Liver (tissue), 9 donors: Measurements from ENCODE around the gene GRM1. TPM values are rescaled to one million over a fixed set of nuclear protein-coding genes. Genes with fewer than 3 reads are reported as not detected.

Source experiments
- DNase-seq: peaks from one replicate; pipeline ENCODE4 v3.0.0-alpha.2; 2017; ENCODE audit warnings: low spot score
- H3K27ac ChIP-seq, 2 donors: one replicate each; pipeline ENCODE4 v1.7.0; 2013; ENCODE audit warnings: inconsistent platforms in 2 of 2, low read length in 2 of 2, control low read depth in 1 of 2, low read depth in 1 of 2, mild to moderate bottlenecking in 1 of 2
- H3K27me3 ChIP-seq, 4 donors: one replicate each; pipeline versions ENCODE4 v1.6.1 to v1.7.0; 2013; ENCODE audit warnings: low read length in 3 of 4, inconsistent platforms in 1 of 4, mild to moderate bottlenecking in 1 of 4, moderate library complexity in 1 of 4; ENCODE audit not compliant: control insufficient read depth in 4 of 4, insufficient read depth in 4 of 4
- H3K36me3 ChIP-seq, 4 donors: one replicate each; pipeline versions ENCODE4 v1.6.1 to v1.7.0; 2013; ENCODE audit warnings: low read length in 3 of 4, mild to moderate bottlenecking in 3 of 4, low read depth in 1 of 4, moderate library complexity in 1 of 4; ENCODE audit not compliant: control insufficient read depth in 4 of 4, insufficient read depth in 3 of 4
- H3K4me1 ChIP-seq, 4 donors: one replicate each; pipeline versions ENCODE4 v1.6.1 to v1.7.0; 2013; ENCODE audit warnings: low read length in 3 of 4, mild to moderate bottlenecking in 3 of 4, moderate library complexity in 1 of 4; ENCODE audit not compliant: control insufficient read depth in 4 of 4, insufficient read depth in 4 of 4
- H3K4me3 ChIP-seq, 3 donors: one replicate each; pipeline versions ENCODE4 v1.6.1 to v1.7.0; 2013; ENCODE audit warnings: low read length in 3 of 3, control low read depth in 1 of 3, low read depth in 1 of 3, mild to moderate bottlenecking in 1 of 3
- H3K9ac ChIP-seq, 2 donors: one replicate each; pipeline ENCODE4 v1.7.0; 2013; ENCODE audit warnings: low read length in 2 of 2, mild to moderate bottlenecking in 2 of 2, moderate library complexity in 2 of 2, control low read depth in 1 of 2, low read depth in 1 of 2
- H3K9me3 ChIP-seq, 4 donors: one replicate each; pipeline versions ENCODE4 v1.6.1 to v1.7.0; 2013; ENCODE audit warnings: low read length in 3 of 4; ENCODE audit not compliant: control insufficient read depth in 4 of 4
- EGR1 ChIP-seq, 2 donors: IDR thresholded peaks; 2 replicates each; pipeline ENCODE4 v1.6.1; 2016 to 2018; ENCODE audit warnings: antibody characterized with exemption in 2 of 2, low read depth in 2 of 2
- FOXA1 ChIP-seq: IDR thresholded peaks from 2 replicates; pipeline ENCODE4 v1.6.1; 2016; ENCODE audit warnings: antibody characterized with exemption
- FOXA2 ChIP-seq: IDR thresholded peaks from 2 replicates; pipeline ENCODE4 v1.6.1; 2016; ENCODE audit warnings: antibody characterized with exemption
- GABPA ChIP-seq, 2 donors: IDR thresholded peaks in 1 of 2; conservative IDR thresholded peaks in 1 of 2; 2 replicates each; pipeline ENCODE4 v1.6.1; 2016; ENCODE audit warnings: antibody characterized with exemption in 2 of 2, mild to moderate bottlenecking in 1 of 2, moderate library complexity in 1 of 2
- HNF4A ChIP-seq, 2 donors: conservative IDR thresholded peaks; 2 replicates each; pipeline ENCODE4 v1.6.1; 2016; ENCODE audit warnings: antibody characterized with exemption in 2 of 2, mild to moderate bottlenecking in 2 of 2
- HNF4G ChIP-seq: IDR thresholded peaks from 2 replicates; pipeline ENCODE4 v1.6.1; 2016; ENCODE audit warnings: antibody characterized with exemption
- JUND ChIP-seq, 2 donors: IDR thresholded peaks; 2 replicates each; pipeline ENCODE4 v1.6.1; 2016; ENCODE audit warnings: antibody characterized with exemption in 2 of 2
- NR2F2 ChIP-seq: IDR thresholded peaks from 2 replicates; pipeline ENCODE4 v1.6.1; 2016; ENCODE audit warnings: antibody characterized with exemption
- RAD21 ChIP-seq, 2 donors: IDR thresholded peaks; 2 replicates each; pipeline ENCODE4 v1.6.1; 2016; ENCODE audit warnings: antibody characterized with exemption in 2 of 2, mild to moderate bottlenecking in 2 of 2
- RXRA ChIP-seq, 2 donors: IDR thresholded peaks; 2 replicates each; pipeline ENCODE4 v1.6.1; 2017 to 2018; ENCODE audit warnings: antibody characterized with exemption in 2 of 2, mild to moderate bottlenecking in 1 of 2
- SP1 ChIP-seq: IDR thresholded peaks from 2 replicates; pipeline ENCODE4 v1.6.1; 2018; ENCODE audit warnings: antibody characterized with exemption, mild to moderate bottlenecking
- TAF1 ChIP-seq: conservative IDR thresholded peaks from 2 replicates; pipeline ENCODE4 v1.6.1; 2016; ENCODE audit warnings: antibody characterized with exemption, mild to moderate bottlenecking
- YY1 ChIP-seq: IDR thresholded peaks from 2 replicates; pipeline ENCODE4 v1.6.1; 2016; ENCODE audit warnings: antibody characterized with exemption, mild to moderate bottlenecking
- WGBS: extraction: QIAGEN DNeasy Blood & Tissue Kit; methylation state at CpG from one replicate; pipeline ENCODE4 v1.1.7; 2013; 5-methylcytosine and 5-hydroxymethylcytosine counted together
- polyA plus RNA-seq, 2 donors: library from polyadenylated mRNA; stranded (reverse) in 1 of 2; unstranded in 1 of 2; fragments of 200-250 nt in 1 of 2; fragments of >200 nt in 1 of 2; fragmentation: Nextera tagmentation in 1 of 2; extraction: Ambion mirVana in 1 of 2; gene quantifications; one replicate each; pipeline versions ENCODE4 v1.2.1 to v1.2.3, GENCODE V29; 2013 to 2015
- total RNA-seq, 2 donors: library from RNA; depleted of rRNA; stranded (reverse); fragments of >200 nt; gene quantifications; one replicate each; pipeline ENCODE4 v1.2.3, GENCODE V29; 2014
- TF ChIP-seq, protein P1 (sequence below): IDR thresholded peaks from 2 replicates; pipeline ENCODE4 v1.6.1; 2016; ENCODE audit warnings: antibody characterized with exemption
- TF ChIP-seq, protein P2 (sequence below): IDR thresholded peaks from 2 replicates; pipeline ENCODE4 v1.6.1; 2016; ENCODE audit warnings: antibody characterized with exemption
- TF ChIP-seq, protein P3 (sequence below): IDR thresholded peaks from 2 replicates; pipeline ENCODE4 v1.6.1; 2016; ENCODE audit warnings: antibody characterized with exemption, mild to moderate bottlenecking
- TF ChIP-seq, protein P4 (sequence below): IDR thresholded peaks from 2 replicates; pipeline ENCODE4 v1.6.1; 2016; ENCODE audit warnings: antibody characterized with exemption
- TF ChIP-seq, protein P5 (sequence below): fragments of 150-350 bp; IDR thresholded peaks from 2 replicates; pipeline ENCODE4 v1.5.1; 2017; ENCODE audit warnings: improper control_type of control experiment, low read depth, low read length; ENCODE audit not compliant: missing input control
- donor health status: healthy.
- donor health status: healthy.
- donor health status: healthy.
- donor health status: healthy.
- donor health status: healthy.

Gene GRM1
- total and polyA plus RNA-seq, 4 donors: under 0.01 to 0.05 (median 0.01) TPM; not detected in 1

DNA sequence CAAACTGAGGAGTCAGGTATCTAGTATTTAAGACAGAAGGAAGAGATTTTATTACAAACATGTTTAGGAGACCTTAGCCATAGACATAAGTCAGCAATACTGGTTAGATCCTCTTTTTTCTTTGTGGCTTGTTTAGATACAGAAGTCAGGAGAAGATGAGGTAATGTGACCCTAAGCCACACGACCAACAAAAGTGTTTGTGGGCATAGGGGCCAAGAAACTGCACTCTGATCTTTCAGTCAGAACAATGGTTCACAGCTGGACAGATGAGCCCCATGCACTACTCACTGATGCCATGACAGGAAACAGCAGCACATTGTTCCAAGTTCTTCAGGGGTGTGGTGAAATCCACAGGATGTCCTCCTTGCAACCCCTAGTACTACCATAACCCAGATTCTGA lies 276.2 kb downstream of the GRM1 start:
- H3K27ac ChIP-seq: no peak overlapping the region
- WGBS: 5% methylated on average over 1 of the region's 1 CpG
- no peaks in the 10 kb centered on the region for H3K9me3 ChIP-seq
- no peak overlapping the region for H3K9ac ChIP-seq
- H3K4me1 ChIP-seq: no peaks in the 10 kb centered on the region
- no peaks in the 10 kb centered on the region for H3K36me3 ChIP-seq
- no peaks in the 10 kb centered on the region for H3K27me3 ChIP-seq
- DNase-seq: no peak
- no peak overlapping the region for H3K4me3 ChIP-seq
- TF ChIP-seq HNF4G: no peak
- TF ChIP-seq RXRA (IDR thresholded peaks at IDR 0.05): no peak
- TF ChIP-seq, protein P1, sequence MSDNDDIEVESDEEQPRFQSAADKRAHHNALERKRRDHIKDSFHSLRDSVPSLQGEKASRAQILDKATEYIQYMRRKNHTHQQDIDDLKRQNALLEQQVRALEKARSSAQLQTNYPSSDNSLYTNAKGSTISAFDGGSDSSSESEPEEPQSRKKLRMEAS: no peak
- no peak for TF ChIP-seq SP1
- TF ChIP-seq, protein P2, sequence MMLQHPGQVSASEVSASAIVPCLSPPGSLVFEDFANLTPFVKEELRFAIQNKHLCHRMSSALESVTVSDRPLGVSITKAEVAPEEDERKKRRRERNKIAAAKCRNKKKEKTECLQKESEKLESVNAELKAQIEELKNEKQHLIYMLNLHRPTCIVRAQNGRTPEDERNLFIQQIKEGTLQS: no peak
- TF ChIP-seq GABPA (IDR thresholded peaks at IDR 0.05 in 1 of 2, conservative IDR thresholded peaks at IDR 0.05 in 1 of 2): no peak
- no peak for TF ChIP-seq FOXA2
- TF ChIP-seq JUND (IDR thresholded peaks at IDR 0.05): no peak
- TF ChIP-seq YY1: no peak
- TF ChIP-seq, protein P3, sequence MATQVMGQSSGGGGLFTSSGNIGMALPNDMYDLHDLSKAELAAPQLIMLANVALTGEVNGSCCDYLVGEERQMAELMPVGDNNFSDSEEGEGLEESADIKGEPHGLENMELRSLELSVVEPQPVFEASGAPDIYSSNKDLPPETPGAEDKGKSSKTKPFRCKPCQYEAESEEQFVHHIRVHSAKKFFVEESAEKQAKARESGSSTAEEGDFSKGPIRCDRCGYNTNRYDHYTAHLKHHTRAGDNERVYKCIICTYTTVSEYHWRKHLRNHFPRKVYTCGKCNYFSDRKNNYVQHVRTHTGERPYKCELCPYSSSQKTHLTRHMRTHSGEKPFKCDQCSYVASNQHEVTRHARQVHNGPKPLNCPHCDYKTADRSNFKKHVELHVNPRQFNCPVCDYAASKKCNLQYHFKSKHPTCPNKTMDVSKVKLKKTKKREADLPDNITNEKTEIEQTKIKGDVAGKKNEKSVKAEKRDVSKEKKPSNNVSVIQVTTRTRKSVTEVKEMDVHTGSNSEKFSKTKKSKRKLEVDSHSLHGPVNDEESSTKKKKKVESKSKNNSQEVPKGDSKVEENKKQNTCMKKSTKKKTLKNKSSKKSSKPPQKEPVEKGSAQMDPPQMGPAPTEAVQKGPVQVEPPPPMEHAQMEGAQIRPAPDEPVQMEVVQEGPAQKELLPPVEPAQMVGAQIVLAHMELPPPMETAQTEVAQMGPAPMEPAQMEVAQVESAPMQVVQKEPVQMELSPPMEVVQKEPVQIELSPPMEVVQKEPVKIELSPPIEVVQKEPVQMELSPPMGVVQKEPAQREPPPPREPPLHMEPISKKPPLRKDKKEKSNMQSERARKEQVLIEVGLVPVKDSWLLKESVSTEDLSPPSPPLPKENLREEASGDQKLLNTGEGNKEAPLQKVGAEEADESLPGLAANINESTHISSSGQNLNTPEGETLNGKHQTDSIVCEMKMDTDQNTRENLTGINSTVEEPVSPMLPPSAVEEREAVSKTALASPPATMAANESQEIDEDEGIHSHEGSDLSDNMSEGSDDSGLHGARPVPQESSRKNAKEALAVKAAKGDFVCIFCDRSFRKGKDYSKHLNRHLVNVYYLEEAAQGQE: no peak
- TF ChIP-seq, protein P4, sequence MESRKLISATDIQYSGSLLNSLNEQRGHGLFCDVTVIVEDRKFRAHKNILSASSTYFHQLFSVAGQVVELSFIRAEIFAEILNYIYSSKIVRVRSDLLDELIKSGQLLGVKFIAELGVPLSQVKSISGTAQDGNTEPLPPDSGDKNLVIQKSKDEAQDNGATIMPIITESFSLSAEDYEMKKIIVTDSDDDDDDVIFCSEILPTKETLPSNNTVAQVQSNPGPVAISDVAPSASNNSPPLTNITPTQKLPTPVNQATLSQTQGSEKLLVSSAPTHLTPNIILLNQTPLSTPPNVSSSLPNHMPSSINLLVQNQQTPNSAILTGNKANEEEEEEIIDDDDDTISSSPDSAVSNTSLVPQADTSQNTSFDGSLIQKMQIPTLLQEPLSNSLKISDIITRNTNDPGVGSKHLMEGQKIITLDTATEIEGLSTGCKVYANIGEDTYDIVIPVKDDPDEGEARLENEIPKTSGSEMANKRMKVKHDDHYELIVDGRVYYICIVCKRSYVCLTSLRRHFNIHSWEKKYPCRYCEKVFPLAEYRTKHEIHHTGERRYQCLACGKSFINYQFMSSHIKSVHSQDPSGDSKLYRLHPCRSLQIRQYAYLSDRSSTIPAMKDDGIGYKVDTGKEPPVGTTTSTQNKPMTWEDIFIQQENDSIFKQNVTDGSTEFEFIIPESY: no peak
- TF ChIP-seq HNF4A (conservative IDR thresholded peaks at IDR 0.05): no peak
- TF ChIP-seq, protein P5, sequence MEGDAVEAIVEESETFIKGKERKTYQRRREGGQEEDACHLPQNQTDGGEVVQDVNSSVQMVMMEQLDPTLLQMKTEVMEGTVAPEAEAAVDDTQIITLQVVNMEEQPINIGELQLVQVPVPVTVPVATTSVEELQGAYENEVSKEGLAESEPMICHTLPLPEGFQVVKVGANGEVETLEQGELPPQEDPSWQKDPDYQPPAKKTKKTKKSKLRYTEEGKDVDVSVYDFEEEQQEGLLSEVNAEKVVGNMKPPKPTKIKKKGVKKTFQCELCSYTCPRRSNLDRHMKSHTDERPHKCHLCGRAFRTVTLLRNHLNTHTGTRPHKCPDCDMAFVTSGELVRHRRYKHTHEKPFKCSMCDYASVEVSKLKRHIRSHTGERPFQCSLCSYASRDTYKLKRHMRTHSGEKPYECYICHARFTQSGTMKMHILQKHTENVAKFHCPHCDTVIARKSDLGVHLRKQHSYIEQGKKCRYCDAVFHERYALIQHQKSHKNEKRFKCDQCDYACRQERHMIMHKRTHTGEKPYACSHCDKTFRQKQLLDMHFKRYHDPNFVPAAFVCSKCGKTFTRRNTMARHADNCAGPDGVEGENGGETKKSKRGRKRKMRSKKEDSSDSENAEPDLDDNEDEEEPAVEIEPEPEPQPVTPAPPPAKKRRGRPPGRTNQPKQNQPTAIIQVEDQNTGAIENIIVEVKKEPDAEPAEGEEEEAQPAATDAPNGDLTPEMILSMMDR: no peak
- TF ChIP-seq TAF1: no peak
- TF ChIP-seq NR2F2: no peak
- no peak for TF ChIP-seq RAD21 (IDR thresholded peaks at IDR 0.05)
- no peak for TF ChIP-seq FOXA1
- TF ChIP-seq EGR1 (IDR thresholded peaks at IDR 0.05; ENCODE audit: low read depth in 2 of 2): no peak
